ENCODE results near the gene CTSH. TPM values are rescaled to one million over a fixed set of nuclear protein-coding genes. Genes with fewer than 3 reads are reported as not detected.
A peak's percentile ranks its signal among the peaks of the same experiment; 100 is the strongest.

CTSH gene
- total and polyA plus RNA-seq, 12 donors: 26.4 to 122 (median 62.5) TPM

GRCh38 chr15:78957416-78958093 is 12.7 kb upstream of the CTSH start:
- Histone ChIP-seq H3K27me3 (no peaks in the 10 kb centered on the region), H3K4me3 (no peak overlapping the region), H3K9me3 (no peaks in the 10 kb centered on the region), H3K36me3 (no peaks in the 10 kb centered on the region), H3K4me1 (peaks cover 0 to 3% (median 0%) of the 10 kb centered on the region in 9 donors), H3K27ac (no peak overlapping the region)
- intact Hi-C loops (cut with DNase I): no loop called here
- TF ChIP-seq CTCF (IDR thresholded peaks at IDR 0.05): no peak
- 84 to 87% methylated on average over 9 of the region's 9 CpGs for WGBS, 2 donors
- no peak for DNase-seq
- no peak for ATAC-seq

GRCh38 chr15:78956937-78957336 is 12.1 kb upstream of the CTSH start:
- 87 to 90% methylated on average over 1 of the region's 1 CpG for WGBS, 2 donors
- no peaks in the 10 kb centered on the region for H3K36me3 ChIP-seq
- TF ChIP-seq CTCF (IDR thresholded peaks at IDR 0.05): no peak
- peaks cover 0 to 9% (median 5%) of the 10 kb centered on the region in 9 donors for H3K4me1 ChIP-seq
- intact Hi-C loops (cut with DNase I): no loop called here
- H3K27me3 ChIP-seq: no peaks in the 10 kb centered on the region
- no peaks in the 10 kb centered on the region for H3K9me3 ChIP-seq
- H3K27ac ChIP-seq: no peak overlapping the region
- no peak overlapping the region for H3K4me3 ChIP-seq
- ATAC-seq (no peak), DNase-seq (no peak)

- Histone ChIP-seq H3K4me1 (peaks cover 6 to 25% (median 17%) of the 10 kb centered on the region in 9 donors), H3K27me3 (no peaks in the 10 kb centered on the region), H3K27ac (no peak overlapping the region), H3K36me3 (no peaks in the 10 kb centered on the region), H3K9me3 (no peaks in the 10 kb centered on the region), H3K4me3 (no peak overlapping the region)
- DNase-seq (no peak), ATAC-seq (no peak)
- intact Hi-C loops (cut with DNase I): no loop called here
- no peak for TF ChIP-seq CTCF (IDR thresholded peaks at IDR 0.05)
- 96 to 98% methylated on average over 5 of the region's 5 CpGs for WGBS, 2 donors
Measured at GRCh38 chr15:78955355-78955754, 10.5 kb upstream of the CTSH start.

- no peaks in the 10 kb centered on the region for H3K36me3 ChIP-seq
- no peak for DNase-seq
- TF ChIP-seq CTCF (IDR thresholded peaks at IDR 0.05): no peak
- peak; percentile 21 to 78 (median 70) for ATAC-seq
- no peaks in the 10 kb centered on the region for H3K9me3 ChIP-seq
- WGBS, 2 donors: 42 to 49% methylated on average over 4 of the region's 4 CpGs
- no peaks in the 10 kb centered on the region for H3K27me3 ChIP-seq
- peaks cover 6 to 32% (median 17%) of the 10 kb centered on the region in 9 donors for H3K4me1 ChIP-seq
- no peak overlapping the region for H3K4me3 ChIP-seq
- intact Hi-C loops (cut with DNase I): no loop called here
- H3K27ac ChIP-seq: peak overlapping the region in 7 of 10 donors; percentile 0 to 69 (median 49)
Measured at GRCh38 chr15:78951841-78952238, 7.0 kb upstream of the CTSH start.
